ENCODE measurements around the gene YIPF6.
"Not testable (repeated sequence)": the region's sequence is repeated elsewhere in the genome, so short reads cannot be mapped to it uniquely, and the experiment has no call there.

The YIPF6 gene

GRCh38 chrX:68498508-68499379 lies at the start of gene YIPF6:
Gene YIPF6, plus strand, starts transcription at chrX:68499051. Its CDS starts 16 bp downstream, at chrX:68499067.
- no peak for DNase-seq (ENCODE audit: low read depth)

- DNase-seq (ENCODE audit: low read depth) = no peak
Measured at GRCh38 chrX:68451720-68452119, 47.1 kb upstream of the YIPF6 start.

- DNase-seq (ENCODE audit: low read depth) = no peak
Measured at GRCh38 chrX:68454476-68455150, 44.2 kb upstream of the YIPF6 start.

- DNase-seq (ENCODE audit: low read depth) = no peak
Measured at GRCh38 chrX:68455151-68455510, 43.7 kb upstream of the YIPF6 start.

GRCh38 chrX:68461093-68461492 lies 37.8 kb upstream of the YIPF6 start:
- DNase-seq (ENCODE audit: low read depth) = no peak

GRCh38 chrX:68461576-68461975 lies 37.3 kb upstream of the YIPF6 start:
- DNase-seq (ENCODE audit: low read depth) = no peak

GRCh38 chrX:68462197-68462596 lies 36.7 kb upstream of the YIPF6 start:
- DNase-seq (ENCODE audit: low read depth) = no peak

- no peak for DNase-seq (ENCODE audit: low read depth)
Measured at GRCh38 chrX:68462653-68463052, 36.2 kb upstream of the YIPF6 start.

- DNase-seq (ENCODE audit: low read depth) = no peak
Measured at GRCh38 chrX:68463880-68464279, 35.0 kb upstream of the YIPF6 start.

- DNase-seq (ENCODE audit: low read depth) = no peak
Measured at GRCh38 chrX:68464796-68465195, 34.1 kb upstream of the YIPF6 start.

GRCh38 chrX:68480969-68481368 lies 17.9 kb upstream of the YIPF6 start:
- no peak for DNase-seq (ENCODE audit: low read depth)

GRCh38 chrX:68486198-68486597 lies 12.7 kb upstream of the YIPF6 start:
- not testable (repeated sequence) for DNase-seq (ENCODE audit: low read depth)

- DNase-seq (ENCODE audit: low read depth) = no peak
Measured at GRCh38 chrX:68487254-68487653, 11.6 kb upstream of the YIPF6 start.

GRCh38 chrX:68487924-68488323 lies 10.9 kb upstream of the YIPF6 start:
- no peak for DNase-seq (ENCODE audit: low read depth)

- no peak for DNase-seq (ENCODE audit: low read depth)
Measured at GRCh38 chrX:68488657-68489056, 10.2 kb upstream of the YIPF6 start.

GRCh38 chrX:68490644-68491043 lies 8.2 kb upstream of the YIPF6 start:
- no peak for DNase-seq (ENCODE audit: low read depth)

- DNase-seq (ENCODE audit: low read depth) = no peak
Measured at GRCh38 chrX:68492583-68492982, 6.3 kb upstream of the YIPF6 start.

GRCh38 chrX:68493776-68494175 lies 5.1 kb upstream of the YIPF6 start:
- not testable (repeated sequence) for DNase-seq (ENCODE audit: low read depth)

GRCh38 chrX:68498044-68498507 lies 775 bp upstream of the YIPF6 start:
- no peak for DNase-seq (ENCODE audit: low read depth)

GRCh38 chrX:68499543-68500504 lies 973 bp downstream of the YIPF6 start:
- no peak for DNase-seq (ENCODE audit: low read depth)

GRCh38 chrX:68503836-68504636 lies 5.2 kb downstream of the YIPF6 start:
- DNase-seq (ENCODE audit: low read depth) = no peak

Data from CMK (cell line).